Measurements from ENCODE around the gene ZNF423.

DNA sequence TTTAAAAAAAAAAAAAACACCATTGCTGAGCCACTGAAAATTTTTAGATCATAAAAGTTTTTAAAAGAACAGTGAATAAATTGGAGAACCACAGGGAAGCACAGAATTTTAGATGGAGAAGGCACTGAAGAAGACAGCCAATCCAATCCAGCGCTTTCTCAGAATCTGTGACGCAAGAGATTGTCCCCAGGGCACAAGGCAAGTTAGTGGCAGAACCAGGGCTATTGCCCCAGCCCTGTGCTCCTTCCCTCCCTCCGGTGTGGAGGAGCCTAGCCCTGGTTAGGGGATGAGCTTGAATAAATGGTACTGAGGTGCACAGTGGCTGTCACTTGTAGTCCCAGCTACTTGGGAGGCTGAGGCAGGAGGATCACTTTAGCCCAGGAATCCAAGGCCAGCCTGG is 108.3 kb downstream of the ZNF423 start:
- TF ChIP-seq, protein P1, sequence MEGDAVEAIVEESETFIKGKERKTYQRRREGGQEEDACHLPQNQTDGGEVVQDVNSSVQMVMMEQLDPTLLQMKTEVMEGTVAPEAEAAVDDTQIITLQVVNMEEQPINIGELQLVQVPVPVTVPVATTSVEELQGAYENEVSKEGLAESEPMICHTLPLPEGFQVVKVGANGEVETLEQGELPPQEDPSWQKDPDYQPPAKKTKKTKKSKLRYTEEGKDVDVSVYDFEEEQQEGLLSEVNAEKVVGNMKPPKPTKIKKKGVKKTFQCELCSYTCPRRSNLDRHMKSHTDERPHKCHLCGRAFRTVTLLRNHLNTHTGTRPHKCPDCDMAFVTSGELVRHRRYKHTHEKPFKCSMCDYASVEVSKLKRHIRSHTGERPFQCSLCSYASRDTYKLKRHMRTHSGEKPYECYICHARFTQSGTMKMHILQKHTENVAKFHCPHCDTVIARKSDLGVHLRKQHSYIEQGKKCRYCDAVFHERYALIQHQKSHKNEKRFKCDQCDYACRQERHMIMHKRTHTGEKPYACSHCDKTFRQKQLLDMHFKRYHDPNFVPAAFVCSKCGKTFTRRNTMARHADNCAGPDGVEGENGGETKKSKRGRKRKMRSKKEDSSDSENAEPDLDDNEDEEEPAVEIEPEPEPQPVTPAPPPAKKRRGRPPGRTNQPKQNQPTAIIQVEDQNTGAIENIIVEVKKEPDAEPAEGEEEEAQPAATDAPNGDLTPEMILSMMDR (IDR thresholded peaks at IDR 0.05) = no peak
- no peak for TF ChIP-seq POLR2A (IDR thresholded peaks at IDR 0.05)
